Body of pancreas (tissue), 4 donors: Measurements from ENCODE around the gene STXBP3. TPM values are rescaled to one million over a fixed set of nuclear protein-coding genes. Genes with fewer than 3 reads are reported as not detected.

Experiments used
- ATAC-seq: fragments of 150-250 bp; one replicate; pipeline ENCODE4 v1.9.1; 2016
- DNase-seq, 4 donors: peaks; one replicate each; pipeline ENCODE4 v3.0.0-alpha.2; 2019
- H3K27ac ChIP-seq, 4 donors: fragments of 200-600 bp; sonication (generic); 1 replicate in 3 of 4; 2 replicates in 1 of 4; pipeline versions ENCODE4 v1.5.1 to v1.6.1; 2016 to 2019; ENCODE audit warnings: mild to moderate bottlenecking in 1 of 4, mixed read lengths in 1 of 4, moderate library complexity in 1 of 4
- H3K27me3 ChIP-seq, 2 donors: fragments of 200-600 bp; sonication (generic); one replicate each; pipeline ENCODE4 v1.6.0; 2016; ENCODE audit warnings: mild to moderate bottlenecking in 1 of 2
- H3K36me3 ChIP-seq, 2 donors: fragments of 200-600 bp; sonication (generic); replicated peaks in 1 of 2; 2 replicates each; pipeline ENCODE4 v1.5.1; 2016; ENCODE audit warnings: low read depth in 2 of 2; ENCODE audit not compliant: insufficient read depth in 1 of 2
- H3K4me1 ChIP-seq: fragments of 200-600 bp; sonication (generic); one replicate; pipeline ENCODE4 v1.6.0; 2016
- H3K4me3 ChIP-seq, 2 donors: fragments of 200-600 bp; sonication (generic); 1 replicate in 1 of 2; 2 replicates in 1 of 2; pipeline ENCODE4 v1.5.1; 2016 to 2019
- H3K9me3 ChIP-seq, 3 donors: fragments of 200-600 bp; sonication (generic); 1 replicate in 2 of 3; 2 replicates in 1 of 3; pipeline ENCODE4 v1.5.1; 2016
- CTCF ChIP-seq, 7 experiments: fragments of 450-650 bp in 4 of 7; fragments of 200-600 bp in 3 of 7; sonication (generic) in 3 of 7; IDR thresholded peaks; one replicate each; pipeline ENCODE4 v1.5.1; 2016 to 2019; ENCODE audit warnings: antibody characterized with exemption in 7 of 7
- POLR2A ChIP-seq, 3 donors: fragments of 450-650 bp; IDR thresholded peaks; one replicate each; pipeline ENCODE4 v1.6.1; 2016; ENCODE audit warnings: antibody characterized with exemption in 3 of 3, mild to moderate bottlenecking in 2 of 3
- WGBS, 2 donors: methylation state at CpG; one replicate each; pipeline ENCODE4 v1.1.5; 2017; 5-methylcytosine and 5-hydroxymethylcytosine counted together
- intact Hi-C: fragments of 100-400 bp; cut with DNase I; formaldehyde crosslinking; loops from one replicate; pipeline ENCODE4 v1.15.1; 2023
- total RNA-seq, 2 donors: library from RNA; depleted of rRNA; stranded (reverse); fragments of >200 nt; gene quantifications; one replicate each; pipeline ENCODE4 v1.1.0, GENCODE V29; 2016

STXBP3 gene
- total RNA-seq, 2 donors from 2014 or later: 39.6 to 83.0 TPM

- 29 to 48% methylated on average over 3 of the region's 3 CpGs for WGBS, 2 donors
- TF ChIP-seq POLR2A (IDR thresholded peaks at IDR 0.05) (no peak), CTCF (IDR thresholded peaks at IDR 0.05) (no peak)
- intact Hi-C loops: no loop called here
These were observed 77.2 kb downstream of the STXBP3 start for GRCh38 chr1:108823632-108824031.

GRCh38 chr1:108824051-108824450 is 77.6 kb downstream of the STXBP3 start:
- 77 to 79% methylated on average over 3 of the region's 3 CpGs for WGBS, 2 donors
- no peak overlapping the region for H3K27ac ChIP-seq
- no peaks in the 10 kb centered on the region for H3K36me3 ChIP-seq
- no peak overlapping the region for H3K4me3 ChIP-seq
- H3K27me3 ChIP-seq: no peaks in the 10 kb centered on the region
- ATAC-seq (no peak), DNase-seq (no peak)
- intact Hi-C loops: no loop called here
- H3K4me1 ChIP-seq: peaks cover 9% of the 10 kb centered on the region
- no peaks in the 10 kb centered on the region for H3K9me3 ChIP-seq
- TF ChIP-seq POLR2A (IDR thresholded peaks at IDR 0.05) (no peak), CTCF (IDR thresholded peaks at IDR 0.05) (no peak)

More at GRCh38 chr1:108823632-108824031, 77.2 kb downstream of the STXBP3 start:
- H3K4me1 ChIP-seq: peaks cover 9% of the 10 kb centered on the region
- H3K27ac ChIP-seq: no peak overlapping the region
- no peak overlapping the region for H3K4me3 ChIP-seq
- H3K9me3 ChIP-seq: no peaks in the 10 kb centered on the region
- no peaks in the 10 kb centered on the region for H3K27me3 ChIP-seq
- ATAC-seq (no peak), DNase-seq (no peak)
- H3K36me3 ChIP-seq: no peaks in the 10 kb centered on the region

- H3K9me3 ChIP-seq: no peaks in the 10 kb centered on the region
- TF ChIP-seq CTCF (IDR thresholded peaks at IDR 0.05) (no peak), POLR2A (IDR thresholded peaks at IDR 0.05) (no peak)
- H3K36me3 ChIP-seq: no peaks in the 10 kb centered on the region
- no peak overlapping the region for H3K27ac ChIP-seq
- H3K27me3 ChIP-seq: no peaks in the 10 kb centered on the region
- intact Hi-C loops: loop anchor here (5.0 kb wide), 1 partner anchor 71 kb away; no protein-coding TSS in a partner anchor
- peaks cover 9% of the 10 kb centered on the region for H3K4me1 ChIP-seq
- no peak for ATAC-seq
- H3K4me3 ChIP-seq: no peak overlapping the region
- no peak for DNase-seq
- WGBS, 2 donors: 87 to 95% methylated on average over 3 of the region's 3 CpGs
These were observed 79.7 kb downstream of the STXBP3 start for GRCh38 chr1:108826081-108826635.

GRCh38 chr1:108828074-108828961 is 81.8 kb downstream of the STXBP3 start:
- TF ChIP-seq CTCF (IDR thresholded peaks at IDR 0.05): peak; percentile 53 to 73 (median 67)
- TF ChIP-seq POLR2A (IDR thresholded peaks at IDR 0.05): no peak
- 23 to 24% methylated on average over 12 of the region's 12 CpGs for WGBS, 2 donors

More at GRCh38 chr1:108828074-108828961, 81.8 kb downstream of the STXBP3 start:
- no peaks in the 10 kb centered on the region for H3K9me3 ChIP-seq
- H3K4me3 ChIP-seq: no peak overlapping the region
- no peaks in the 10 kb centered on the region for H3K36me3 ChIP-seq
- H3K27me3 ChIP-seq: no peaks in the 10 kb centered on the region
- no peak overlapping the region for H3K27ac ChIP-seq
- peak; percentile 78 to 84 (median 80) for DNase-seq
- ATAC-seq: peak; percentile 66
- intact Hi-C loops: loop anchor here (5.0 kb wide), 1 partner anchor 69 kb away; no protein-coding TSS in a partner anchor
- H3K4me1 ChIP-seq: peaks cover 9% of the 10 kb centered on the region
